A549 (cell line): ENCODE data around the gene MDFIC. TPM values are rescaled to one million over a fixed set of nuclear protein-coding genes. Genes with fewer than 3 reads are reported as not detected.

ENCODE experiments used
- ATAC-seq, 2 experiments: fragments of 200-7000 bp in 1 of 2; fragments of >200 bp in 1 of 2; cut with Nextera tagmentation in 1 of 2; cut with Tn5 transposase in 1 of 2; 3 replicates each; pipeline versions ENCODE4 v1.8.0 to v1.9.1; 2018 to 2020; ENCODE audit warnings: mild to moderate bottlenecking in 1 of 2, moderate library complexity in 1 of 2
- CTCF ChIA-PET: fragments of 300-600 bp; sonication (Branson Sonifier 250); formaldehyde crosslinking; extraction: SDS; loops from one replicate; lab custom pipeline; 2021; ENCODE audit warnings: antibody characterized with exemption, inconsistent platforms; lab: Yijun Ruan, JAX
- POLR2A ChIA-PET: fragments of 350-600 bp; formaldehyde crosslinking; extraction: SDS; loops from one replicate; lab custom pipeline; 2021; ENCODE audit warnings: antibody characterized with exemption, inconsistent platforms; lab: Yijun Ruan, JAX
- DNase-seq, 2 experiments: peaks; one replicate each; pipeline versions ENCODE4 v3.0.0 to v3.0.0-alpha.2; 2011 to 2016; ENCODE audit warnings: low read depth in 1 of 2, low spot score in 1 of 2
- FAIRE-seq: peaks from 2 replicates; lab custom pipeline; 2011; peaks lifted over from hg19 to GRCh38; lab: Jason Lieb, UNC
- H3K27ac ChIP-seq, 2 experiments: fragments of >200 bp; sonication (Bioruptor Twin); formaldehyde crosslinking; 3 replicates each; pipeline ENCODE4 v1.5.1; 2016 to 2017
- H3K4me1 ChIP-seq: fragments of >200 bp; sonication (Bioruptor Twin); formaldehyde crosslinking; 3 replicates; pipeline ENCODE4 v1.6.1; 2016
- H3K4me2 ChIP-seq: fragments of >200 bp; sonication (Bioruptor Twin); formaldehyde crosslinking; 3 replicates; pipeline ENCODE4 v1.6.1; 2016
- H3K4me3 ChIP-seq: fragments of >200 bp; sonication (Bioruptor Twin); formaldehyde crosslinking; 3 replicates; pipeline ENCODE4 v1.5.1; 2016
- H3K9me3 ChIP-seq: fragments of >200 bp; sonication (Bioruptor Twin); formaldehyde crosslinking; 3 replicates; pipeline ENCODE4 v1.6.1; 2016
- ATOH8 ChIP-seq: fragments of 250-450 bp; sonication (Bioruptor Pico); IDR thresholded peaks from 2 replicates; pipeline ENCODE4 v1.5.0; 2020; ENCODE audit warnings: low read depth, mild to moderate bottlenecking, moderate library complexity
- CBX8 ChIP-seq: fragments of 200-600 bp; sonication (generic); IDR thresholded peaks from 2 replicates; pipeline ENCODE4 v1.6.1; 2016
- CHD2 ChIP-seq: fragments of 150-350 bp; IDR thresholded peaks from 2 replicates; pipeline ENCODE4 v1.6.1; 2014; ENCODE audit warnings: low read length; ENCODE audit not compliant: partially characterized antibody
- CHD4 ChIP-seq: fragments of 200-600 bp; sonication (generic); IDR thresholded peaks from 2 replicates; pipeline ENCODE4 v1.6.1; 2016; ENCODE audit warnings: antibody characterized with exemption, mild to moderate bottlenecking, borderline replicate concordance
- CTCF ChIP-seq: fragments of >200 bp; sonication (Bioruptor Twin); formaldehyde crosslinking; IDR thresholded peaks from 3 replicates; pipeline ENCODE4 v1.5.1; 2016
- EHF ChIP-seq: fragments of 250-450 bp; sonication (Bioruptor Pico); IDR thresholded peaks from 2 replicates; pipeline ENCODE4 v1.5.0; 2020; ENCODE audit warnings: mild to moderate bottlenecking
- ELK1 ChIP-seq: fragments of 150-350 bp; IDR thresholded peaks from 2 replicates; pipeline ENCODE4 v1.6.1; 2014; ENCODE audit warnings: low read depth, mild to moderate bottlenecking, low read length
- ESRRA ChIP-seq: fragments of 150-350 bp; IDR thresholded peaks from 2 replicates; pipeline ENCODE4 v1.6.1; 2014; ENCODE audit warnings: mild to moderate bottlenecking, low read length, borderline replicate concordance
- FOSL2 ChIP-seq, 2 experiments: fragments of 450-650 bp in 1 of 2; fragments of >200 bp in 1 of 2; sonication (Bioruptor Twin) in 1 of 2; formaldehyde crosslinking; IDR thresholded peaks; 2 replicates each; pipeline versions ENCODE4 v1.5.0 to v1.6.1; 2016 to 2020; ENCODE audit warnings: mild to moderate bottlenecking in 1 of 2, moderate library complexity in 1 of 2
- FOXS1 ChIP-seq: fragments of 250-450 bp; sonication (Bioruptor Pico); IDR thresholded peaks from 2 replicates; pipeline ENCODE4 v1.5.0; 2020; ENCODE audit warnings: mild to moderate bottlenecking, moderate library complexity
- HEYL ChIP-seq: fragments of 250-450 bp; sonication (Bioruptor Pico); IDR thresholded peaks from 2 replicates; pipeline ENCODE4 v1.8.0; 2021; ENCODE audit warnings: mild to moderate bottlenecking, moderate library complexity
- HOXB5 ChIP-seq: fragments of 250-450 bp; sonication (Bioruptor Pico); IDR thresholded peaks from 2 replicates; pipeline ENCODE4 v1.5.0; 2020; ENCODE audit warnings: mild to moderate bottlenecking, moderate library complexity
- JUN ChIP-seq, 2 experiments: fragments of >200 bp; sonication (Bioruptor Twin); formaldehyde crosslinking; IDR thresholded peaks; 2 replicates in 1 of 2; 3 replicates in 1 of 2; pipeline ENCODE4 v1.6.1; 2016 to 2017
- JUNB ChIP-seq: fragments of >200 bp; sonication (Bioruptor Twin); formaldehyde crosslinking; IDR thresholded peaks from 2 replicates; pipeline ENCODE4 v1.6.1; 2016
- KDM1A ChIP-seq: fragments of 200-600 bp; sonication (generic); IDR thresholded peaks from 2 replicates; pipeline ENCODE4 v1.6.1; 2016; ENCODE audit warnings: low read depth, mild to moderate bottlenecking
- NPAS2 ChIP-seq: fragments of 250-450 bp; sonication (Bioruptor Pico); IDR thresholded peaks from 2 replicates; pipeline ENCODE4 v1.8.0; 2022; ENCODE audit warnings: mild to moderate bottlenecking, moderate library complexity, borderline replicate concordance
- NR3C1 ChIP-seq: fragments of >200 bp; sonication (Bioruptor Twin); formaldehyde crosslinking; IDR thresholded peaks from 3 replicates; pipeline ENCODE4 v1.6.1; 2017
- PHF8 ChIP-seq: fragments of 200-600 bp; sonication (generic); IDR thresholded peaks from 2 replicates; pipeline ENCODE4 v1.6.1; 2016; ENCODE audit warnings: low read depth, mild to moderate bottlenecking, antibody characterized with exemption, moderate library complexity, borderline replicate concordance
- REST ChIP-seq: fragments of 200-600 bp; sonication (generic); IDR thresholded peaks from 2 replicates; pipeline ENCODE4 v1.6.1; 2016; ENCODE audit warnings: antibody characterized with exemption, mild to moderate bottlenecking, moderate library complexity
- RNF2 ChIP-seq: fragments of 200-600 bp; sonication (generic); IDR thresholded peaks from 2 replicates; pipeline ENCODE4 v1.6.1; 2016; ENCODE audit warnings: low read depth, mild to moderate bottlenecking, antibody characterized with exemption, moderate library complexity, borderline replicate concordance
- SMC3 ChIP-seq: fragments of >200 bp; sonication (Bioruptor Twin); formaldehyde crosslinking; IDR thresholded peaks from 3 replicates; pipeline ENCODE4 v1.6.1; 2018; ENCODE audit warnings: inconsistent platforms
- TFCP2L1 ChIP-seq: fragments of 250-450 bp; sonication (Bioruptor Pico); IDR thresholded peaks from 2 replicates; pipeline ENCODE4 v1.5.0; 2021; ENCODE audit warnings: mild to moderate bottlenecking
- ZC3H11A ChIP-seq: fragments of 450-650 bp; IDR thresholded peaks from 2 replicates; pipeline ENCODE4 v1.6.1; 2014; ENCODE audit warnings: antibody characterized with exemption, mild to moderate bottlenecking
- WGBS: methylation state at CpG from one replicate; pipeline ENCODE4 v1.1.6; 2017; ENCODE audit errors: missing lambda C conversion rate; 5-methylcytosine and 5-hydroxymethylcytosine counted together
- polyA plus RNA-seq, 4 experiments: library from polyadenylated mRNA; depleted of rRNA in 3 of 4; stranded (reverse); fragments of >200 nt; fragmentation: RNase III in 1 of 4; extraction: RNeasy Plus Mini Kit Qiagen cat#74134 plus additional on column Dnase treatment in 1 of 4; gene quantifications; 2 replicates in 3 of 4; 3 replicates in 1 of 4; pipeline ENCODE4 v1.2.3, GENCODE V29; 2011 to 2017

The MDFIC gene
- polyA plus RNA-seq, 2 of the 4 experiments (the other 2 are of a cell fraction), result 19.5 to 30.6 TPM

GRCh38 chr7:115060095-115060870, 138.4 kb downstream of the MDFIC start:
- TF ChIP-seq JUN (IDR thresholded peaks at IDR 0.05), result no peak
- TF ChIP-seq NR3C1, result no peak
- TF ChIP-seq ZC3H11A, result no peak
- TF ChIP-seq FOXS1 (CRISPR knock-in tag), result no peak
- TF ChIP-seq CBX8, result no peak
- TF ChIP-seq KDM1A, result no peak
- TF ChIP-seq REST, result no peak
- WGBS, result 76% methylated on average over 5 of the region's 5 CpGs
- FAIRE-seq, result no peak
- Histone ChIP-seq H3K27ac (no peak overlapping the region), H3K9me3 (no peaks in the 10 kb centered on the region), H3K4me3 (no peak overlapping the region), H3K4me1 (no peaks in the 10 kb centered on the region), H3K4me2 (no peak overlapping the region)
- ChIA-PET POLR2A (no interaction called here), CTCF (interaction anchor here (0.8 kb wide), 1 partner anchor 38 kb away, joined by 3 read pairs; no protein-coding TSS in a partner anchor)
- ATAC-seq, result no peak
- no peak for DNase-seq

GRCh38 chr7:115066050-115066449, 144.2 kb downstream of the MDFIC start:
- Histone ChIP-seq H3K9me3 (no peaks in the 10 kb centered on the region), H3K27ac (no peak overlapping the region), H3K4me2 (no peak overlapping the region), H3K4me3 (no peak overlapping the region), H3K4me1 (no peaks in the 10 kb centered on the region)
- no peak for ATAC-seq
- WGBS, result 64% methylated on average over 2 of the region's 2 CpGs
- ChIA-PET POLR2A (no interaction called here), CTCF (no interaction called here)
- DNase-seq, result no peak
- FAIRE-seq, result no peak
- no peak for TF ChIP-seq ESRRA
- TF ChIP-seq CTCF, result no peak
- TF ChIP-seq FOSL2 (IDR thresholded peaks at IDR 0.05), result no peak
- no peak for TF ChIP-seq FOSL2 (CRISPR knock-in tag; IDR thresholded peaks at IDR 0.05)

- H3K4me3 ChIP-seq, result no peak overlapping the region
- no peak for TF ChIP-seq HOXB5 (CRISPR knock-in tag)
- TF ChIP-seq HEYL (CRISPR knock-in tag), result no peak
- no peak for TF ChIP-seq CTCF
- TF ChIP-seq ZC3H11A, result no peak
- no peak for TF ChIP-seq ESRRA
- no peak for TF ChIP-seq JUN (IDR thresholded peaks at IDR 0.05)
- TF ChIP-seq ELK1, result no peak
- TF ChIP-seq TFCP2L1 (CRISPR knock-in tag), result no peak
- TF ChIP-seq SMC3, result no peak
- TF ChIP-seq CHD2, result no peak
- TF ChIP-seq EHF (CRISPR knock-in tag), result no peak
- TF ChIP-seq JUNB, result no peak
- TF ChIP-seq PHF8, result no peak
- no peak for TF ChIP-seq CHD4
- TF ChIP-seq NPAS2 (CRISPR knock-in tag), result no peak
- TF ChIP-seq ATOH8 (CRISPR knock-in tag), result no peak
- TF ChIP-seq RNF2, result no peak
- TF ChIP-seq, all 56 proteins: peak for 0
- ATAC-seq, result no peak
- H3K9me3 ChIP-seq, result no peaks in the 10 kb centered on the region
- H3K4me1 ChIP-seq, result no peaks in the 10 kb centered on the region
- ChIA-PET CTCF (no interaction called here), POLR2A (no interaction called here)
- WGBS, result 28% methylated on average over 1 of the region's 1 CpG
- H3K4me2 ChIP-seq, result no peak overlapping the region
- H3K27ac ChIP-seq, result no peak overlapping the region
- no peak for FAIRE-seq
- DNase-seq, result no peak
Observed at GRCh38 chr7:115066634-115067033, 144.7 kb downstream of the MDFIC start.
